ENCODE results near the gene TNFRSF18. TPM values are rescaled to one million over a fixed set of nuclear protein-coding genes. Genes with fewer than 3 reads are reported as not detected.
"Not testable (repeated sequence)": the region's sequence is repeated elsewhere in the genome, so short reads cannot be mapped to it uniquely, and the experiment has no call there.

TNFRSF18 gene
- polyA plus RNA-seq, 1 donor = 0.38 TPM

GRCh38 chr1:1199141-1199960 is 7.0 kb downstream of the TNFRSF18 start:
- no peak for DNase-seq

DNA sequence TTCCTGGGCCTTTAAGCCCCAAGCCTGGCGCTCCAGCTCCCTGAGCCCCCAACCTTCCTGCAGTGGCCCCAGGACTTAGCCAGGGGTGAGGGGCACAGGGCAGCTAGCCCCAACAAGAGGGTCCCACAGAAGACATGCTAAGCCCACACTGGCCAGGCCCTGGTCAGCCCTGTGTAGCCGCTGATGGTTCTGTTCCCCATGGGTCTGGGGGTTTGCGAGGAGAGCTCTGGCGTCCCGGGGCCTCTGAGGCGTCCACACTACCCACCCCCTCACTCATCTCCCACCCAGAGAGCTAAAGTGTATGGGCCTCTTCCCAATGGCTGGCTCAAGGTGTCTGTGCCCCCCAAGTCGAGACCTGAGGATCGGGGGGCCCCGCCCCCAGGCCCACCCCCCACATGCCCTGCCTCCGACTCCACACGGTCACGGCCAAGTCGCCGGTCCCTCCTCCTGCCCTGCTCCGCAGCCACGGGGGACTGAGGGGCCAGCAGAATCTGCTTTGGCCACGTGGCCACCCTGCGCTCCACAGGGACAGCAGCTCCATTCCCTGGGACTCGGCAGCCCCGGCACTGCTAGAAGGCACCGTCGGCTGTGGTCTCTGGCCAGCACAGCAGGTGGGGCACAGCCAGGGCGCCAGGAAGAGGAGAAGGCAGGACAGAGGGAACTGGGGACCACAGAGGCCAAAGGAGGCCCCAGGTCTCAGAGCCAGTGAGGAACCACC is 7.8 kb downstream of the TNFRSF18 start:
- DNase-seq = no peak

GRCh38 chr1:1197551-1198422 is 8.6 kb downstream of the TNFRSF18 start:
- DNase-seq = no peak

- no peak for DNase-seq
Measured at GRCh38 chr1:1197188-1197500, 9.2 kb downstream of the TNFRSF18 start.

- DNase-seq = no peak
Measured at GRCh38 chr1:1196431-1197187, 9.8 kb downstream of the TNFRSF18 start.

DNA sequence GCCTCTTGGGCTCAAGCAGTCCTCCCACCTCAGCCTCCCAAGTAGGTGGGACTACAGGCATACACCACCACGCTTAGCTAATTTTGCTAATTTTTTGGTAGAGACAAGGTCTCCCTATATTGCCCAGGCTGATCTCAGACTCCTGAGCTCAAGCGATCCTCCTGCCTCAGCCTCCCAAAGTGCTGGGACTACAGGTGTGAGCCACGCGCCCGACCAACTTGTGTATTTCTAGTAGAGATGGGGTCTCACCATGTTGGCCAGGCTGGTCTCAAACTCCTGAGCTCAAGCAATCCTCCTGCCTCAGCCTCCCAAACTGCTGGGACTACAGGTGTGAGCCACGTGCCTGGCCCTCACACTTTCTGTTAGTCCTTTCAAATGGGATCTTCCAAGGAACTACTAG is 10.7 kb downstream of the TNFRSF18 start:
- DNase-seq = not testable (repeated sequence)

DNA sequence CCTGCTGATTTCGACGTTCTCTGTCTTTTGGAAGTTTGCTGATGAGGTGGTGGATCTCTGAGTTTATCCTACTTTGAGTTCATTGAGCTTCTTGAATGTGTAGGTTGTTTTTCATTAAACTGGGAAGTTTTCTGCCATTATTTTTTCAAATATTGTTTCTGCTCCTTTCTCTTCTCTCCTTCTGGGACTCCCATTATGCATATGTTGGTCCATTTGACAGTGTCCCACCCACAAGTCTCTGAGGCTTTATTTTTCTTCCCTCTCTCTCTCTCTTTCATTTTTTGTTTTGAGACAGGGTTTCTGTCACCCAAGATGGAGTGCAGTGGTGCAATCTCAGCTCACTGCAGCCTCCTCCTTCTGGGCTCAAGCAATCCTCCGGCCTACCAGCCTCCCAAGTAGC is 11.7 kb downstream of the TNFRSF18 start:
- no peak for DNase-seq

DNA sequence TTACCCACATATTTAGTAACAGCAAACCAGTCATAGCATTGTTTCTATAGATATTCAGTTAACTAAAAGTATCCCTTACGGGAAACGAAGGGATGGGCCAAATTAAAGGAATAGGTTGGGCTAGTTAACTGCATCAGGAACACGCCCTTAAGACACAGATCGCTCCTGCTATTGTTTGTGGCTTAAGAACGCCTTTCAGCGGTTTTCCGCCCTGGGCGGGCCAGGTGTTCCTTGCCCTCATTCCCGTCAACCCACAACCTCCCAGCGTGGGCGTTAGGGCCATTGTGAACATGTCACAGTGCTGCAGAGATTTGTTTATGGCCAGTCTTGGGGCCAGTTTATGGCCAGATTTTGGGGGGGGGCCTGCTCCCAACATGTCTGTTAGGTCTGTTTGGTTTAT is 14.7 kb downstream of the TNFRSF18 start:
- no peak for DNase-seq

DNA sequence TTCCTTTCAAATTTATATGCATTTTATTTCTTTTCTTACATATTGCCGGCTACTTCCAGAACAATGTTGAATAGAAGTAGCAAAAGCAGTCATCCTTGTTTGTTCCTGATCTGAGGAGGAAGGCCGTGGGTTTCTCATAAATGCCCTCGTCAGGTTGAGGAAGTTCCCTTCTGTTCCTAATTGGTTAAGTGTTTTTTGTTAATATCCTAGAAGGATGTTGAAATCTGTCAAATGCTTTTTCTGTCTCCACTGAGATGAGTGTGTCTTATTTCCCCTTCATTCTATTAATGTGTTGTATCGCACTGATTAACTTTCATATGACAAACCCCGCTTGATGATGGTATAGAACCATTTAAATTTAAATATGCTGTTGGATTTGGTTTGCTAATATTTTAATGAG is 17.3 kb downstream of the TNFRSF18 start:
- no peak for DNase-seq

DNA sequence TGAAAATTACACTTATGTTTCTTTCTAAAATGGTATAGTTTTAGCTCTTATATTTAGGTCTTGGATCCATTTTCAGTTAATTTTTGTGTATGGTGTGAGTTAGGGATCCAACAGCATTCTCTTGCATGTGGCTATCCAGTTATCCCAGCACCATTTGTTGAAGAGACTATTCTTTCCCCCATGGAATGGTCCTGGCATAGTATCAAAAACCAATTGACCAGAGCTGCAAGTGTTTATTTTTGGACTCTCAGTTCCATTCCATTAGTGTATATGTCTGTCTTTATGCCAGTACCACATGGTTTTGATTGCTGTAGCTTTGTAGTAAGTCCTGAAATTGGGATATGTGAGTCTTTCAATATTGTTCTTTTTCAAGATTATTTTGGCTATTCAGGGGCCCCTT is 18.5 kb downstream of the TNFRSF18 start:
- DNase-seq = no peak

GRCh38 chr1:1185101-1185765 is 21.2 kb downstream of the TNFRSF18 start:
- DNase-seq = no peak

DNA sequence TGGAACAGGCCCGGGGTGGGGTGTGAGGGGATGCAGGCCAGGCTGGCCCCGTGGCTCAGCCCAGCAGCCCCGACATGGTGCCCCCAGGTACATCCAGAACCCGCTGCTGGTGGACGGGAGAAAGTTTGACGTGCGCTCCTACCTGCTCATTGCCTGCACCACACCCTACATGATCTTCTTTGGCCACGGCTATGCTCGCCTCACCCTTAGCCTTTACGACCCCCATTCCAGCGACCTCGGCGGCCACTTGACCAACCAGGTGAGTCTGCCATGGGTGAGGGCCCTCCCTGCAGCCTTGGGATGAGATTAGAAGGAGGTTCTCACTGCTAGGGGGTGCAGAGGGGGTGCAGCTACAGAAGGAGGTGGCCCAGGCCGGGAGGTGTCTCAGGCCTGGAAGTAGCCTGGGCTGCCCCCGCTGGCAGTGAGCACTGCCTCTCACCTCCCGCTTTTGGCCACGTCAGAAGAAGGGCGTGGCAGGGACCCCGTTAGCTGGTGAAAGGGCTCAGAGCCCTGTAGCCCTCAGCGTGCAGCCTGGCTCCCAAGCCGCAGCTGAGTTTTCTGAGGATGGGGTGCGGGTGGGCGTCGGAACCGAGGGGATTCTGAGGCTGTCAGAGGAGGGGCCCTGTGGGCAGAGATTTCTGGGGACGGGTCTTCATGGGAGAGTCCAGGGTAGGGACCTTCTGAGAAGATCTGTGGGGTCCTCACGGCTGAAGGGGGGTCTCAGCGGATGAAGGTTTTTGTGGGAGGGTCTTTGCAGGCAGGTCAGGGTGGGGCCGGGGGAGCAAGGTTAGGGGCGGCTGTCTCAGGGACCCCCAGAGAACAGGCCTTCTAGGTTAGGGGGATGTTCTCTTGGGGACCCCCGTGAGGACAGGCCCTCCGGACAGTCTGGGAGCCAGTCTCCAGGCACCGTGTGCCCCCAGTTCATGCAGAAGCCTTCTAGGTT is 22.3 kb downstream of the TNFRSF18 start:
- DNase-seq = no peak

- no peak for DNase-seq
Measured at GRCh38 chr1:1183221-1183747, 23.1 kb downstream of the TNFRSF18 start.

- DNase-seq = no peak
Measured at GRCh38 chr1:1182491-1183220, 23.7 kb downstream of the TNFRSF18 start.

GRCh38 chr1:1181938-1182410 is 24.4 kb downstream of the TNFRSF18 start:
- no peak for DNase-seq

DNA sequence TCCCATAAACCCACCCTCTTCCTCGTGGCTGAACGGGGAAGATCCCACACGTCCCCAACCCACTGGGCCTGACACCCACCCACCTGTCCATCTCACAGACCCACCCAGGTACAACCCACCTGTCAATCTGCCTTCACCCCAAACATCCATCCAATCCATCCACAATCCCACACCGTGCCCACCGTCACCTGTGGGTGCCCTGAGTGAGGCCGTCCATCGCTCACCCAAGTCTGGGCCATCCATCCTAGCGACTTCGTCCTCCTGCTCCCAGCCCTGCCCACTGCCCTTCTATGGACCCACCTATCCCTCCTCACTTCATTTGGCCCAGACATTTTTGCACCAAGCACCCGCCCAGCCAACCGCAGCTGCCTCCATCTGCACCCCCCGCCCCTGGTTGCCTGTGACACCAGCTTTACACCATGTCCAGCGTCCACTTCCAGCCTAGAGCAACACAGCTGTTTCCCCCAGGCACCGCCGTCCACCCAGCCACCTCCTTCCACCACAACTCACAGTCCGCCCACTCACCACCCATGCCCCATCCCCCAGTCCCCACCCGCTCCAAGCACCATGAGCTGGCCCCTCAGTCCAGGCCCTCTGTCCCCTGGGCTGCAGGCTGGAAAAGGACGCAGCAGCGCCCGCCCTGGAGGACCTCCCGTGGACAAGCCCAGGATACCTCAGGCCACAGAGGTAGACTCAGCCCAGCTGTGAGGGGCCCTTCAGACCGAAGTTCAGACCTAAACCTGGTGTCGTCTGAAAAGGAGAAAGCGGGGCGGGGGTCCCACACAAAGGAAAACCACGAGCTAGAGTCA is 25.1 kb downstream of the TNFRSF18 start:
- DNase-seq = no peak

- no peak for DNase-seq
Measured at GRCh38 chr1:1179983-1180861, 26.2 kb downstream of the TNFRSF18 start.
